NCI-H748 (cell line): ENCODE data around the gene CLEC4C.
"Not testable (repeated sequence)": the region's sequence is repeated elsewhere in the genome, so short reads cannot be mapped to it uniquely, and the experiment has no call there.

Experiments used
- DNase-seq: peaks from one replicate; lab custom pipeline; 2025; ENCODE audit not compliant: unreplicated experiment; lab: John Stamatoyannopoulos, UW

CLEC4C gene, protein sequence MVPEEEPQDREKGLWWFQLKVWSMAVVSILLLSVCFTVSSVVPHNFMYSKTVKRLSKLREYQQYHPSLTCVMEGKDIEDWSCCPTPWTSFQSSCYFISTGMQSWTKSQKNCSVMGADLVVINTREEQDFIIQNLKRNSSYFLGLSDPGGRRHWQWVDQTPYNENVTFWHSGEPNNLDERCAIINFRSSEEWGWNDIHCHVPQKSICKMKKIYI

DNA sequence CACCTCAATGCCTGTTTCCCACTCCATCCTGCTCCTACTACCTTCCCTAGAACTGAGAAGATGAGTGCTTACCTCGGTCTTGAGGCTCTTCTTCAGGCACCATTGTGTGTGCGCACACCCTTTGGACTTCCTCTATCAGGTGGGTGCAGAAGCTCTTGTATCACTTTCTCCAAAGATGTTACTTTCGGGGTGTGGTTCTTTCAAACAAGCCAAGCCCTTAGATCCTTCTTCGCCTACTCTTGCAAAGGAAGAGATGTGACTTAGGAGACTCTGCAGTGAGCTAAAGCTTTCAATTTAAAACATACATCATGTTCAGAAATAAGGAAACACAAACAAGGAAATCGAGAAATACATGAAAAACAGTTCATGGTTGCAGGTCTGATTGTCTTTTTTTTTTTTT is at the start of gene CLEC4C:
Gene CLEC4C, minus strand, starts transcription at position 130 of the 400 bp plus-strand sequence. Its CDS starts 27 bp downstream, at position 103.
- no peak for DNase-seq

DNA sequence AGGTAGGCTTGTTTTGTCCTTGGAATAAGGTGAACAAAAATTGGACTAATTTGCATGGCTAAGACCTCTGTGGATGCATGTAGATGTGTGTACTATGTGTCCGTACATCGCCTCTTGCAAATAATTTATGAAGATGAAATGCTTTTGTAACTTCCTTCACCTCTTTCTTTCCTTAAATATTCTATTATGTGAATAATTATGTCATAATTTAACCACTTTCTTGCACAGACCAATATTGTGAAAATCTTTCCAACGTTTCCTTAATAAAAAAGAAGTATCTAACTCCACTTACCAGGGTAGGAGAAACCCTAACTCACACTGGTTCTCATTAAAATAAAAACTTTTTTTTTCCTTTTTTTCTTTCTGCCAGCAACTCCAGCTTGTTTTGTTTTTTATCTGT is 46.0 kb upstream of the CLEC4C start:
- no peak for DNase-seq

DNA sequence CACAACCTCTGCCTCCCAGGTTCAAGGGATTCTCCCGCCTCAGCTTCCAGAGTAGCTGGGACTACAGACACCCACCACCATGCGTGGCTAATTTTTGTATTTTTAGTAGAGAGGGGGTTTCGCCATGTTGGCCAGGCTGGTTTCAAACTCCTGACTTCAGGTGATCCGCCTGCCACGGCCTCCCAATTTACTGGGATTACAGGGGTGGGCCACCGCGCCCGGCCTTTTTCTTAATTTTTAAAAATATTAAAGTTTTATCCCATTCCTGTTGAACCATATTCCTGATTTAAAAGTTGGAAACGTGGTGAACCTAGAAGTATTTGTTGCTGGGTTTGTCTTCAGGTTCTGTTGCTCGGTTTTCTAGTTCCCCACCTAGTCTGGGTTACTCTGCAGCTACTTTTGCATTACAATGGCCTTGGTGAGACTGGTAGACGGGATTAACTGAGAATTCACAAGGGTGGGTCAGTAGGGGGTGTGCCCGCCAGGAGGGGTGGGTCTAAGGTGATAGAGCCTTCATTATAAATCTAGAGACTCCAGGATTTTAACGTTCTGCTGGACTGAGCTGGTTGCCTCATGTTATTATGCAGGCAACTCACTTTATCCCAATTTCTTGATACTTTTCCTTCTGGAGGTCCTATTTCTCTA is 41.8 kb upstream of the CLEC4C start, which contains the start of gene NANOG:
Gene NANOG, plus strand, starts transcription at position 519 of the 645 bp plus-strand sequence. CDS start 213 bp downstream, outside the sequence.
- not testable (repeated sequence) for DNase-seq

DNA sequence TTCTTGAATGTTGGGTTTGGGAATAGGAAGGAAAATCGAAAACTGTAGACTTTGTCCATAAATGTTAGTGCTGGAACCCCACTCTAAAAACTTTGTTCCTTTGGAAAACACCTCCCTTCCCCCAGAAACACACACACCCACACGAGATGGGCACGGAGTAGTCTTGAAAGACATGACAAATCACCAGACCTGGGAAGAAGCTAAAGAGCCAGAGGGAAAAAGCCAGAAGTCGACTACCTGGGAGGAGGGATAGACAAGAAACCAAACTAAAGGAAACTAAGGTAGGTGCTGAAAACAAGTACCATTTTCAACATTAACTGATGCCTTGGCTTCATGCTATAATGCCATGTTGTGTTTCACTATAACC is 41.1 kb upstream of the CLEC4C start:
- DNase-seq: no peak

DNA sequence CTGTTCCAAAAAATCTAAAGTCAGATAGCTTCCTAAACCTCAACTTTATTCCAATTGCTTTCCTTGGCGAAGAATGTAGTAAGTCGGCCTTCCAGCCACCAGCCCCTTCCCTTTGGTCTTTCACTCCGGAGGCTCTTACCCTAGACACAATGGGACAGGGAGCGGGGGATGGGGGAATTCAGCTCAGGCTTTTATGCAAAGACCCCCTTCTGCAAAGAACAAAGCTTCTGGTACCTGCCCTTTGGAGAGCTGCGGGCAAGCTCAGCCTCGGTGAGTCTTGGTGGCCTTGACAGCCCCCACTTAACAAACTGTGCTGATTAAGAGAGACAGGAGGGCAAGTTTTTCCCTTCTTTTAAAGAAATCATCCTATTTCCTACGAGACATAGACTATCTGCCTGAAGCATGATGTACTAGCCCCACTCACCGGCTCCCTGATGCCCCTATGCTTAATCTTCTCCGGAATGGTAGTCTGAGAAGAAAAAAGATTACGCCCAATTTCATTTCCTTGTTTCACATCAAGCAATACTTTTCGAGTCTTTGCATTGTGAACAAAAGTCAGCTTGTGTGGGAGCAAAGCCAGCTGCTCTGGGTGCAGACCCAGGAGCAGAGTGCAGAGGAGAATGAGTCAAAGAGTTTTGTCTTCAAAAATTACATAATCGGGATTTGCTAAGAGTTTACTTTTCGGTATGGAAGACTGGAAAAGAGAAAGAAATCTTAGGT is 40.6 kb upstream of the CLEC4C start:
- no peak for DNase-seq

DNA sequence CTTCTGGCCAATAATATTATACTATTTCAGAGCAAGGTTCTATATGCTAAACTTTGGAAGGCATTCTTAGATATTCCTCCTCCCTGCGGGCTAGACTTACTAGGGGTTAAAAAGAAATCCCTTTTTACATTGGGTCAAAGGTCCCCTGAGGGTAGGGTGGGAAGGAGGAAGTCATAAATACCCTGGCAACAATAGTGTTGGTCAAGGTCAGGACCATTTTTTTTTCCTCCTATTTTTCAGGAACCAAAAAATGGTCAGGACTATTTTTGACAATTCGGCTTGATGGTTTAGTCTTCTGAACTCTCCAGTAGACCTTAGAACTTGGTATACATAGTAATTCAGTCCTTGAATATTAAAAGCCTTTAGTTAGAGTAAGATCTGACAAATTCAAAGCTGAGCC is 37.5 kb upstream of the CLEC4C start:
- no peak for DNase-seq

DNA sequence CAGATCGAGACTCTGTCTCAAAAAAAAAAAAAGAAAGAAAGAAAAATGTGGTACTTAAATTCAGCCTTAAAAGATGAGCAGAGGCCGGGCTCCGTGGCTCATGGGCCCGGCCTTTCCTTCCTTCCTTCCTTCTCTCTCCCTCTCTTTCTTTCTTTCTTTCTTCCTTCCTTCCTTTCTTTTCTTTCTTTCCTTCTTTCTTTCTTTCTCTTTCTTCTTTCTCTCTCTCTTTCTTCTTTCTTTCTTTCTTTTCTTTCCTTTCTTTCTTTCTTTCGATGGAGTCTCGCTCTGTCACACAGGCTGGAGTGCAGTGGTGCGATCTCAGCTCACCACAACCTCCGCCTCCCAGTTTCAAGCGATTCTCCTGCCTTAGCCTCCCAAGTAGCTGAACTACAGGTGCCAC is 36.3 kb upstream of the CLEC4C start:
- not testable (repeated sequence) for DNase-seq

DNA sequence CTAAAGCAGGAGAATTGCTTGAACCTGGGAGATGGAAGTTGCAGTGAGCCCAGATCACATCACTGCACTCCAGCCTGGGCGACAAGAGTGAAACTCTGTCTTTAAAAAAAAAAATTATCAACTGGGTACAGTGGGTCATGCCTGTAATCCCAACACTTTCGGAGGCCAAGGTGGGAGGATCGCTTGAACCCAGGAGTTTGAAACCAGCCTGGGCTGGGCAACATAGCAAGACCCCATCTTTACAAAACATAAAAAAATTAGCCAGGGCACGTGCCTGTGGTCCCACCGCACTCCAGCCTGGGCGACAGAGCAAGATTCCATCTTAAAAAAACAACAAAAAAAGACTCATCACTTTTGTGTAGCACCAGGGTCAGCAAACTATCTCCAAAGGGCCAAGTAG is 34.9 kb upstream of the CLEC4C start:
- no peak for DNase-seq

DNA sequence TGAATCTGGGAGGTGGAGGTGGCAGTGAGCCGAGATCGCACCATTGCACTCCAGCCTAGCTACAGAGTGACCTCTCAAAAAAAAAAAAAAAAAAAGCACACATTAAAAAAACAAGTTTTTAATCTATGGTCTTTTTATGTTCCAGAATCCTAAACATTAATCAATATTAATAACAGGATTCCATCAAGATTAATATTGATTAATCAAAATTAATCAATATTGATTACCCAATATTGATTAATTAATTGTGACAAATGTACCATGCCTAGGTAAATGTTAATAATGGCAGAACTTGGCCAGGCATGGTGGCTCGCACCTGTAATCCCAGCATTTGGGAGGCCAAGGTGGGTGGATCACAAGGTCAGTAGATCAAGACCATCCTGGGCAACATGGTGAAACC is 34.1 kb upstream of the CLEC4C start:
- no peak for DNase-seq

DNA sequence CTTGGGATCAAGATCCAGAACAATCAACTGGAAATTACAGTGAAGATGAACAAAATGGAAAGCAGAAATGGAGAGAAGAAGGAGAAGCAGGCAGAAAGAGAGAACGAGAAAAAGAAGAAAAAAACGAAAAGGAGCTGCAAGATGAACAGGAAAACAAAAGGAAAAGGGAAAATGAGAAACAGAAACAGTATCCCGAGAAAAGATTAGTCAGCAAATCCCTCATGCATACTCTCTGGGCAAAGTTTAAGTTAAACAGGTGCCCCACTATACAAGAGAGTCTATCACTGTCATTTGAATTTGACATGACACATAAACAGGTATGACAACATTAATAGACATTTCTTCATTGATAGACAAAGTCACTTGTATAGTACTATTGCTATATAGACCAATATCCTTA is 22.8 kb upstream of the CLEC4C start:
- no peak for DNase-seq

DNA sequence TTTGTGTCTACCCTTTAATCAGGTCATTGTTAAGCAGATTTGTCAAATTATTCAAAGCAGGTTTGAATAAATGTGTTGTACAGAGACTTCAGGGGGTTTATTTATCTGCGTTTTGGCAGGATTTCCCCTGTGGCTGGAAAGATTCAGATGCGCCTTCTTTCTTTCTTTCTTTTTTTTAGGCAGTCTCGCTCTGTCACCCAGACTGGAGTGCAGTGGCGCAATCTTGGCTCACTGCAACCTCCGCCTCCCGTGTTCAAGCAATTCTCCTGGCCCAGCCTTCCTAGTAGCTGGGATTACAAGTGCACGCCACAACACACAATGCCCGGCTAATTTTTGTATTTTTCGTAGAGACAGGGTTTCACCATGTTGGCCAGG is 11.6 kb upstream of the CLEC4C start:
- DNase-seq: no peak

DNA sequence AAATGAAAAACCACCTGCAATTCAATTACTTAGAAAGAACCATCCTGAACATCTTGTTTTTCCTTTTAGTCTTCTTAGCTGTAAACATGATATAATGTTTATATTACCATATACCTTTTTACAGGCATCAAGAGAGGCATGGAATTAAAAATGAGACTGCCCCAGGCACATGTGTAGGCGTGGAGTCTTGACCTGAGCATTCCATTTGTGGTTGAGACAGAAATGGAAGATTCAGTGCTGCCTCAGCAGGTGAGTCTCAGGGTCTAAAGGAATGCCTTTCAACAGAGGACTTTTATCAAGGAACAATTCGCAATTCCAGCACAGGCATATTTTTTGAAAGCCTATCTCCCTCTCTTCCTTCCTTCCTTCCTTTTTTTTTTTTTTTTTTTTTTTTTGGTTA is 9.8 kb upstream of the CLEC4C start:
- no peak for DNase-seq

DNA sequence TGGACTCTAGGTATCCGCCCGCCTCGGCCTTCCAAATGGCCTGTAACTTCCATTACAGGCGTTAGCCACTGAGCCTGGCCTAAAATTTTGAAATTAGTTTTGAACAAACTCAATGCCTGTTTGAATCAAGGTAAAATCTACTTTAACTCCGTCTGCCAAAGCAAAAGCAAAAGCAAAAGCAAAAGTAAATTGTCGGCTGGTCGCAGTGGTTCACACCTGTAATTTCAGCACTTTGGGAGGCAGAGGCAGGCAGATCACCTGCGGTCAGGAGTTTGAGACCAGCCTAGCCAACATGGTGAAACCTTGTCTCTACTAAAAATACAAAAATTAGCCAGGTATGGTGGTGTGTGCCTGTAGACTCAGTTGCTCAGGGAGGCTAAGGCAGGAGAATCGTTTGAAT is 8.5 kb upstream of the CLEC4C start:
- DNase-seq: not testable (repeated sequence)

DNA sequence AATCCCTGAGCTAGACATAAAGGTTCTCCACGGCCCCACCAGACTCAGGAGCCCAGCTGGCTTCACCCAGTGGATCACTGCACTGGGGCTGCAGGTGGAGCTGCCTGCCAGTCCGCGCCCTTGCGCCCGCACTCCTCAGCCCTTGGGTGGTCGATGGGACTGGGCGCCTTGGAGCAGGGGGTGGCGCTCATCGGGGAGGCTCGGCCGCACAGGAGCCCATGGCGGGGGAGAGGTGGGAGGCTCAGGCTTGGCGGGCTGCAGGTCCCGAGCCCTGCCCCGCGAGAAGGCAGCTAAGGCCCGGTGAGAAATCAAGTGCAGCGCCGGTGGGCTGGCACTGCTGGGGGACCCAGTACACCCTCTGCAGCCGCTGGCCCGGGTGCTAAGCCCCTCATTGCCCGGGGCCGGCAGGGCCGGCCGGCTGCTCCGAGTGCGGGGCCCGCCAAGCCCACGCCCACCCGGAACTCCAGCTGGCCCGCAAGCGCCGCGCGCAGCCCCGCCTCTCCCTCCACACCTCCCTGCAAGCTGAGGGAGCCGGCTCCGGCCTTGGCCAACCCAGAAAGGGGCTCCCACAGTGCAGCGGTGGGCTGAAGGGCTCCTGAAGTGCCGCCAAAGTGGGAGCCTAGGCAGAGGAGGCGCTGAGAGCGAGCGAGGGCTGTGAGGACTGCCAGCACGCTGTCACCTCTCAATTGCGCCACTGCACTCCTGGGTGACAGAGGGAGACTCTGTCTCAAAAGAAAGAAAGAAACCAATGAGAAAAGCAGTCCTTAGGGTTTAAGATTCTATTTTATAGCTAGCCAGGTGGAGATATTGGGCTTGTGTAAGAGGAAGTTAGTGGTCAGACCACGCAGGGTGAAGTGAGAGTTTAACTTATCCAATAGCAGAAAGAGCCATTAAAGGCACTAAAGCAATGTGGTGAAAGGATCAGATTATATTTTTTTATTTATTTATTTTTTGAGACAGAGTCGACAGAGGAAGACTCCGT is 5.1 kb upstream of the CLEC4C start:
- not testable (repeated sequence) for DNase-seq

DNA sequence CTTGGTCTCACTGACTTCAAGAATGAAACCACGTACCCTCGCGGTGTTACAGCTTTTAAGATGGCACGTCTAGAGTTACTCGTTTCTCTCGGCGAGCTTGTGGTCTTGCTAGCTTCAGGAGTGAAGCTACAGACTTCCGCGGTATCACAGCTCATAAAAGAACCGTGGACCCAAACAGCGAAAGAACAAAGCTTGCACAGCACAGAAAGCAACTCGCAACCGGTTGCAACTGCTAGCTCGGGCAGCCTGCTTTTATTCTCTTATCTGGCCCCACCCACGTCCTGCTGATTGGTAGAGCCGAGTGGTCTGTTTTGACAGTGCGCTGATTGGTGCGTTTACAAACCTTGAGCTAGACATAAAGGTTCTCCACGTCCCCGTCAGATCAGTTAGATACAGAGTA is 4.2 kb upstream of the CLEC4C start:
- DNase-seq: no peak

DNA sequence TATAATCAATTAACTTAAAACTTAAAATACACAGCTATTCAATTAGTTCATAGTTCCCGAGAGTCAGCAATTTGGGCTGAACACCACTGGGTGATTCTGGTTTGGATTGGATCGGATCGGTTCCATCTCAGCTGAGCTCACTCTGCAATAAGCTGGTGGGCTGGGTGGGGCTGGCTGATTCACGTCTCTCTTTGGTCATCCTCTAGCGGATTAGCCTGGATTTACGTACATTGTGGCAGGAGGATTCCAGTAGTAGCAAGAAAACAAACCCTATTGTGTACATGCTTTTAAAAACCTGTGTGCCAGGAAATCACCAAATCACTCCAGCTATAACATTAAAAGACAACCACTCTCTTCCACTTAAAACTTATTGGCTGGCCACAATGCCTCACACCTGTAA is 3.2 kb upstream of the CLEC4C start:
- no peak for DNase-seq

DNA sequence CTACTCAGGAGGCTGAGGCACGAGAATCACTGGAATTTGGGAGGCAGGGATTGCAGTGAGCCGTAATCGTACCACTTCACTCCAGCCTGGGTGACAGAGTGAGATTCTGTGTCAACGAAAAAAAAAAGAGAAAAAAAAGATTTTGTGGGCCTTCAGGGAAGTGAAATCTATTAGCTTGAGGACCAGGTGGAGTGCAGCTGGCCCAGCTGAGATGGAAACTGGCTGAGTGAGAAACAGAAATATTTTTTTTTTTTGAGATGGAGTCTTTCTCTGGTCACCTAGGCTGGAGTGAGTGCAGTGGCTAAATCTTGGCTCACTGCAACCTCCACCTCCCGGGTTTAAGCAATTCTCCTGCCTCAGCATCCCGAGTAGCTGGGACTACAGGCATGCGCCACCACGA is 2.3 kb upstream of the CLEC4C start:
- DNase-seq: no peak

DNA sequence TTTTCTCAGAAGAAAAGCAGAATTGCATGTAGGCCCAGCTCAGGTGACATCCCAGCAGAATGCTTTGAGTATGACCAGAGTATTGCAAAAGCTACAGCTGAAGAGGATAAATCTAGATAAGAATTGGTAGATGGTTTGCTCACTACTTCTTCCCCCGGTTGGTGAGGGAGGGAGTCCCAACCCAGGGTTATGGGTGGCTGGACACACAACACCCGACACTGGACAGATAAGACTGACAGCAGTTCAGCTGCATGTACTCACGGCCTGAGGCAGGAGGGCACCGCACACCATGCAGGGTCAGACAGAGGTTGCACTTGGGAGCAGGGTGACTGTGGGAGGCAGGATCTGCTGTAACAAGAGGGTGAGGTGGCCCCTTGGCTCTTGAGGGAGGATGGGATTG is 1.7 kb upstream of the CLEC4C start:
- no peak for DNase-seq

DNA sequence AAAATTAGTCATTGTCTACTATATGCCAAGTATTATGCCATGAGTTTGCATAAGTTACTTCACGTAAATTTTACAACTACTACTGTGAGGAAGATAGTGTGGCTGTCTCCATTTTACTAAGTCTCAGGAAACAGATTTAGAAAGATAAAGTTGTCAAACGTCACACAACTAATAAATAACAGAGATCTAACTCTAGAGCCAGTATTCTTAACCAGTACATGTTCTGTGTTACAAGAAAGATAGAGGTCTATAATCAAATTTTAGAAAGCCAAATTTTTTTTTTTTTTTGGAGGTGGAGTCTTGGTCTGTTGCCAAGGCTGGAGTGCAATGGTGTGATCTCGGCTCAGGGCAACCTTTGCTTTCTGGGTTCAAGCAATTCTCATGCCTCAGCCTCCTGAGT is 14.2 kb downstream of the CLEC4C start:
- DNase-seq: no peak

DNA sequence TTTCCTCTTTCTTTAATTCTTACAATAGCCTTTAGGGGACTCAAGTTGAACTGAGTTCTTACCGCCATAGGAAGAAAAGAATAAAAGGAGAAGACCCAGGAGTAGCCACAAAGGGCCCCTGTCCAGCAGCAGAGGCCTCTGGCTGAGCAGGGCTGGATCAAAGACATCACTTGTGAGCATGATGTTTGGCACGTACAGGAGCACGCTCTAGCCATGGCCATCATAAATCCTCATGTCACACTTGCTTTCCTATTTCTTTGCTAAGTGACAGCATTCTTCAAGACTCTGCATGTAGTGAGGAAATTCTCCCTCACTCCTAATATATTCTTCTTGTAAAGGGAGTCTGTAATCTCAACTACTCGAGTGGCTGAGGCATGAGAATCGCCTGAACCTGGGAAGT is 15.7 kb downstream of the CLEC4C start:
- no peak for DNase-seq

DNA sequence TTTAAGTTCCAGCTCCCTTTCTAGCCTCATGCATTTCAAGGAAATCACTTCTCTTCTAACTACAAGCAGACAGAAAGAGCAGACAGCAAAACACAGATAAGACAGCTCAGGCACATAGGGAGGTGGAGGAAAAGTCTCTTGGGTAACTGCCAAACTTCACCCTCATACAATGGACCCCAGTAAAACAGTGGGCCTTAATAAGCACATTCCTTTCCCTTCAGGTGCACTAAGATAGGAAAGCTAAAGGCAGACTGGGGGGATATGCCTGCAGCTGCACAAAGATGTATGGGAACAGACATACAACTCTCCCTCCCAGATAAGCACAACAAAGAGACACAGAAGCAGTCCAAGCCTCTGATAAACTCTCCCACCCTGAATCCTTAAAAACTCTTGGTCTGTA is 16.2 kb downstream of the CLEC4C start:
- DNase-seq: not testable (repeated sequence)
